ENCODE results near the gene CATSPERZ.
"Not testable (repeated sequence)": the region's sequence is repeated elsewhere in the genome, so short reads cannot be mapped to it uniquely, and the experiment has no call there.

The CATSPERZ gene

DNA sequence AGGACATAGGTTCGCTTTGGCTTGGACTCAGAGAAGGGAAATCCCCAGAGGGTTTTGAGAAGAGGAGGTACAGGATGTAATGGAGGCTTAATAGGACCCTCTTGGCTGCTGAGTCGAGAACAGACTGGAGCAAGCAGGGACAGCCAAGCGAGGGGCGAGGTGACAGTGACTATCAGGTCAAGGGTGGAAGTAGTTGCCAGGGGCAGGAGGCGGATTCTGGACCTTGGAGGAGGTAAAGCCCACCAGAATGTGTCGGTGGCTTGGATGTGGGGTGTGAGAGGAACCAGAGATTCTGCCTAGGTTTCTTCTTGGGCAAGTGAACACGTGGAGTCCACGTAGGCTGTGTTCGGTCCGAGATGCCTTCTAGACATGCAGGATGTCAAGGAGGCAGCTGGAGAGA lies 12.8 kb downstream of the CATSPERZ start:
- H3K4me3 ChIP-seq (ENCODE audit: low read depth in 1 of 2, low read length in 1 of 2): no peak overlapping the region
- TF ChIP-seq, protein P1, sequence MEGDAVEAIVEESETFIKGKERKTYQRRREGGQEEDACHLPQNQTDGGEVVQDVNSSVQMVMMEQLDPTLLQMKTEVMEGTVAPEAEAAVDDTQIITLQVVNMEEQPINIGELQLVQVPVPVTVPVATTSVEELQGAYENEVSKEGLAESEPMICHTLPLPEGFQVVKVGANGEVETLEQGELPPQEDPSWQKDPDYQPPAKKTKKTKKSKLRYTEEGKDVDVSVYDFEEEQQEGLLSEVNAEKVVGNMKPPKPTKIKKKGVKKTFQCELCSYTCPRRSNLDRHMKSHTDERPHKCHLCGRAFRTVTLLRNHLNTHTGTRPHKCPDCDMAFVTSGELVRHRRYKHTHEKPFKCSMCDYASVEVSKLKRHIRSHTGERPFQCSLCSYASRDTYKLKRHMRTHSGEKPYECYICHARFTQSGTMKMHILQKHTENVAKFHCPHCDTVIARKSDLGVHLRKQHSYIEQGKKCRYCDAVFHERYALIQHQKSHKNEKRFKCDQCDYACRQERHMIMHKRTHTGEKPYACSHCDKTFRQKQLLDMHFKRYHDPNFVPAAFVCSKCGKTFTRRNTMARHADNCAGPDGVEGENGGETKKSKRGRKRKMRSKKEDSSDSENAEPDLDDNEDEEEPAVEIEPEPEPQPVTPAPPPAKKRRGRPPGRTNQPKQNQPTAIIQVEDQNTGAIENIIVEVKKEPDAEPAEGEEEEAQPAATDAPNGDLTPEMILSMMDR (IDR thresholded peaks at IDR 0.05): no peak
- H3K4me1 ChIP-seq (ENCODE audit: control insufficient read depth in 1 of 2, insufficient read depth in 1 of 2, low read depth in 1 of 2, low read length in 1 of 2): peaks cover 12 to 13% of the 10 kb centered on the region in 2 experiments
- H3K9me3 ChIP-seq: no peaks in the 10 kb centered on the region
- peak overlapping the region; percentile 43 for H3K27ac ChIP-seq
- H3K36me3 ChIP-seq: peaks cover 49% of the 10 kb centered on the region
- H3K27me3 ChIP-seq: no peaks in the 10 kb centered on the region

DNA sequence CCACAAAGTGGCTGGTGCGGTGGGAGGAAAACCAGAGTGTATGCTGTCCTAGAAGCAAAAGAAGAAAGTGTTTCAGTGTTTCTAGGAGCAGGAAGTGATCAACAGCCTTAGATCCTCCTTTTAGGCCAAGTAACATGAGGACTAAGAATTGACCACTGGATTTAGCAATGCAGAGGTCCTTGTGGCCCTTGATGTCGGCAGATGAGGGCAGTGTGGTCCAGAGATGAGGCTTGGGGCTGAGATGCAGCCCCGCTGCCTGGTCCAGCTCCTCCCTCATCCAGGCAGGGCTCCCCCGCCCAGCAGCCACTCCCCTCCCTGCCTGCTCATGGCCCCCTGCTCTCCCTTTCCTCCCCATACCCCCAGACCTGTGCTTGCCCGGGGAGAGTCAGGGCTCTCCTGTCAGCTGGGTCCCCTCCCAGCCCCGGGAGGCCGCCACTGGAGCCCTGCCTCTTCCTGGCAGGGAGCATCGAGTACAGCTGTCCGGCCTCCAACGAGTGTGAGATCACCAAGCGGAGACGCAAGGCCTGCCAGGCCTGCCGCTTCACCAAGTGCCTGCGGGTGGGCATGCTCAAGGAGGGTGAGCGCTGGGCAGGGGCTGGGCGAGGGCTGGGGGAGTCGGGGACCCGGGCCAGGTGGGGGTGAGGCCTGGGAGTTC lies 13.5 kb downstream of the CATSPERZ start:
- no peak overlapping the region for H3K4me3 ChIP-seq (ENCODE audit: low read depth in 1 of 2, low read length in 1 of 2)
- H3K27ac ChIP-seq: peak overlapping the region; percentile 43
- H3K4me1 ChIP-seq (ENCODE audit: control insufficient read depth in 1 of 2, insufficient read depth in 1 of 2, low read depth in 1 of 2, low read length in 1 of 2): peaks cover 12 to 18% of the 10 kb centered on the region in 2 experiments
- peaks cover 46% of the 10 kb centered on the region for H3K36me3 ChIP-seq
- H3K9me3 ChIP-seq: no peaks in the 10 kb centered on the region
- H3K27me3 ChIP-seq: no peaks in the 10 kb centered on the region
- TF ChIP-seq, protein P1 (IDR thresholded peaks at IDR 0.05): no peak

DNA sequence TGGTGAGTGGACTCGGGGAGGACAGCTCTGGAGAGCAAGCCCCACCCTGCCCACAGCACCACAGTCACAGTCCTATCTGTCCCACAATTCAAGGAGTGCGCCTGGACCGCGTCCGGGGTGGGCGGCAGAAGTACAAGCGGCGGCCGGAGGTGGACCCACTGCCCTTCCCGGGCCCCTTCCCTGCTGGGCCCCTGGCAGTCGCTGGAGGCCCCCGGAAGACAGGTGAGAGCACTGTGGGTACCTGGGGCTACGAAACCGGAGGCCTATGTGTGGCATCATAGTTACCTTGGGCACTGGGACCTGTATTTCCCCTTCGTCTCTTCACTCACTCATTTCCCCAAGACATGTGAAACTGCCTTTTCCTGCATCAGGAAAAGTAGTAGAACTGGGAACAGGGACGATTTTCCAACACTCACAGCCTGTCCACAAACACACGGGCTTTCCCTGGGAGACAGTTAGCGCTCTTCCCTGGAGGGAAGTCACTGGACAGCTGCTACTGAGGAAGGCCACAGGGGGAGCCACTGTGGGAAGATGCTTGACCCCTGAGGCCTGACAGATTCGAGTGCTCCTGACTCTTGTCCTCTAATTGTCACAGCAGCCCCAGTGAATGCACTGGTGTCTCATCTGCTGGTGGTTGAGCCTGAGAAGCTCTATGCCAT lies 14.1 kb downstream of the CATSPERZ start:
- Histone ChIP-seq H3K27ac (peak overlapping the region; percentile 43), H3K4me3 (ENCODE audit: low read depth in 1 of 2, low read length in 1 of 2) (no peak overlapping the region), H3K9me3 (no peaks in the 10 kb centered on the region), H3K36me3 (peaks cover 46% of the 10 kb centered on the region), H3K4me1 (ENCODE audit: control insufficient read depth in 1 of 2, insufficient read depth in 1 of 2, low read depth in 1 of 2, low read length in 1 of 2) (peaks cover 18 to 25% of the 10 kb centered on the region in 2 experiments), H3K27me3 (no peaks in the 10 kb centered on the region)
- TF ChIP-seq, protein P1 (IDR thresholded peaks at IDR 0.05): no peak

DNA sequence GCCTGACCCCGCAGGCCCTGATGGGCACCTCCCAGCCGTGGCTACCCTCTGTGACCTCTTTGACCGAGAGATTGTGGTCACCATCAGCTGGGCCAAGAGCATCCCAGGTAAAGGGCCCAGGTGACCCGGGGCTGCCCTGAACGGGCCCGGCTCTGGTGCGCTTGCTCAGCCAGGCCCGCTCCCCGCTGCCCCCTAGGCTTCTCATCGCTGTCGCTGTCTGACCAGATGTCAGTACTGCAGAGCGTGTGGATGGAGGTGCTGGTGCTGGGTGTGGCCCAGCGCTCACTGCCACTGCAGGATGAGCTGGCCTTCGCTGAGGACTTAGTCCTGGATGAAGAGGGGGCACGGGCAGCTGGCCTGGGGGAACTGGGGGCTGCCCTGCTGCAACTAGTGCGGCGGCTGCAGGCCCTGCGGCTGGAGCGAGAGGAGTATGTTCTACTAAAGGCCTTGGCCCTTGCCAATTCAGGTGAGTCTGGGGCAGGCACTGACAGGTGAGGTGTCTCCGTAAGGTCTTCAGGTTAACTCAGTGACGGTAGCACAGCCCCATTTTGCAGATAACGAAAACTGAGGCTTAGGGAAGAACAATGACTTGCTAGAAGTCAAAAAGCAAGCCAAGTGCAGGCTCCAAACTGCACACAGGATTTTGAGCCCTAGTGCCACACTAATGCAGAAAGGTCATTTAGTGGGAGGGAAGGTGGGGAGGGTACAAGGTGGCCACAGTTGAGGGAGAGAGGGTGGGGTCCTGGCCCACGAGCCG lies 14.8 kb downstream of the CATSPERZ start:
- TF ChIP-seq, protein P1 (IDR thresholded peaks at IDR 0.05): no peak
- Histone ChIP-seq H3K36me3 (peaks cover 46% of the 10 kb centered on the region), H3K4me1 (ENCODE audit: control insufficient read depth in 1 of 2, insufficient read depth in 1 of 2, low read depth in 1 of 2, low read length in 1 of 2) (peaks cover 23 to 31% of the 10 kb centered on the region in 2 experiments)

DNA sequence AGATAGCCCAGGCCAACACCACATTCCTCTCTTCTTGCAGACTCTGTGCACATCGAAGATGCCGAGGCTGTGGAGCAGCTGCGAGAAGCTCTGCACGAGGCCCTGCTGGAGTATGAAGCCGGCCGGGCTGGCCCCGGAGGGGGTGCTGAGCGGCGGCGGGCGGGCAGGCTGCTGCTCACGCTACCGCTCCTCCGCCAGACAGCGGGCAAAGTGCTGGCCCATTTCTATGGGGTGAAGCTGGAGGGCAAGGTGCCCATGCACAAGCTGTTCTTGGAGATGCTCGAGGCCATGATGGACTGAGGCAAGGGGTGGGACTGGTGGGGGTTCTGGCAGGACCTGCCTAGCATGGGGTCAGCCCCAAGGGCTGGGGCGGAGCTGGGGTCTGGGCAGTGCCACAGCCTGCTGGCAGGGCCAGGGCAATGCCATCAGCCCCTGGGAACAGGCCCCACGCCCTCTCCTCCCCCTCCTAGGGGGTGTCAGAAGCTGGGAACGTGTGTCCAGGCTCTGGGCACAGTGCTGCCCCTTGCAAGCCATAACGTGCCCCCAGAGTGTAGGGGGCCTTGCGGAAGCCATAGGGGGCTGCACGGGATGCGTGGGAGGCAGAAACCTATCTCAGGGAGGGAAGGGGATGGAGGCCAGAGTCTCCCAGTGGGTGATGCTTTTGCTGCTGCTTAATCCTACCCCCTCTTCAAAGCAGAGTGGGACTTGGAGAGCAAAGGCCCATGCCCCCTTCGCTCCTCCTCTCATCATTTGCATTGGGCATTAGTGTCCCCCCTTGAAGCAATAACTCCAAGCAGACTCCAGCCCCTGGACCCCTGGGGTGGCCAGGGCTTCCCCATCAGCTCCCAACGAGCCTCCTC lies 15.7 kb downstream of the CATSPERZ start:
- Histone ChIP-seq H3K27ac (peak overlapping the region; percentile 96), H3K36me3 (peaks cover 47% of the 10 kb centered on the region), H3K4me3 (ENCODE audit: low read depth in 1 of 2, low read length in 1 of 2) (peak overlapping the region in 1 of 2 experiments; percentile 81), H3K4me1 (ENCODE audit: control insufficient read depth in 1 of 2, insufficient read depth in 1 of 2, low read depth in 1 of 2, low read length in 1 of 2) (peaks cover 26 to 31% of the 10 kb centered on the region in 2 experiments)
- H3K27me3 ChIP-seq, H3K9me3 ChIP-seq: not testable (repeated sequence)

More for the DNA sequence above, 14.8 kb downstream of the CATSPERZ start:
- no peak overlapping the region for H3K4me3 ChIP-seq (ENCODE audit: low read depth in 1 of 2, low read length in 1 of 2)
- peak overlapping the region; percentile 96 for H3K27ac ChIP-seq
- no peaks in the 10 kb centered on the region for H3K27me3 ChIP-seq
- H3K9me3 ChIP-seq: no peaks in the 10 kb centered on the region

Data from neutrophil (primary cell).